Measurements from ENCODE around the gene METTL13. TPM values are rescaled to one million over a fixed set of nuclear protein-coding genes. Genes with fewer than 3 reads are reported as not detected.

The METTL13 gene, protein sequence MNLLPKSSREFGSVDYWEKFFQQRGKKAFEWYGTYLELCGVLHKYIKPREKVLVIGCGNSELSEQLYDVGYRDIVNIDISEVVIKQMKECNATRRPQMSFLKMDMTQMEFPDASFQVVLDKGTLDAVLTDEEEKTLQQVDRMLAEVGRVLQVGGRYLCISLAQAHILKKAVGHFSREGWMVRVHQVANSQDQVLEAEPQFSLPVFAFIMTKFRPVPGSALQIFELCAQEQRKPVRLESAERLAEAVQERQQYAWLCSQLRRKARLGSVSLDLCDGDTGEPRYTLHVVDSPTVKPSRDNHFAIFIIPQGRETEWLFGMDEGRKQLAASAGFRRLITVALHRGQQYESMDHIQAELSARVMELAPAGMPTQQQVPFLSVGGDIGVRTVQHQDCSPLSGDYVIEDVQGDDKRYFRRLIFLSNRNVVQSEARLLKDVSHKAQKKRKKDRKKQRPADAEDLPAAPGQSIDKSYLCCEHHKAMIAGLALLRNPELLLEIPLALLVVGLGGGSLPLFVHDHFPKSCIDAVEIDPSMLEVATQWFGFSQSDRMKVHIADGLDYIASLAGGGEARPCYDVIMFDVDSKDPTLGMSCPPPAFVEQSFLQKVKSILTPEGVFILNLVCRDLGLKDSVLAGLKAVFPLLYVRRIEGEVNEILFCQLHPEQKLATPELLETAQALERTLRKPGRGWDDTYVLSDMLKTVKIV
- total RNA-seq, result 10 to 100 TPM in 4 of 6 donors, 1 to 10 TPM in 2; 7.2 to 16.6 (median 10.2) TPM
- polyA plus RNA-seq, result 1 to 10 TPM; 5.2 to 9.8 TPM

DNA sequence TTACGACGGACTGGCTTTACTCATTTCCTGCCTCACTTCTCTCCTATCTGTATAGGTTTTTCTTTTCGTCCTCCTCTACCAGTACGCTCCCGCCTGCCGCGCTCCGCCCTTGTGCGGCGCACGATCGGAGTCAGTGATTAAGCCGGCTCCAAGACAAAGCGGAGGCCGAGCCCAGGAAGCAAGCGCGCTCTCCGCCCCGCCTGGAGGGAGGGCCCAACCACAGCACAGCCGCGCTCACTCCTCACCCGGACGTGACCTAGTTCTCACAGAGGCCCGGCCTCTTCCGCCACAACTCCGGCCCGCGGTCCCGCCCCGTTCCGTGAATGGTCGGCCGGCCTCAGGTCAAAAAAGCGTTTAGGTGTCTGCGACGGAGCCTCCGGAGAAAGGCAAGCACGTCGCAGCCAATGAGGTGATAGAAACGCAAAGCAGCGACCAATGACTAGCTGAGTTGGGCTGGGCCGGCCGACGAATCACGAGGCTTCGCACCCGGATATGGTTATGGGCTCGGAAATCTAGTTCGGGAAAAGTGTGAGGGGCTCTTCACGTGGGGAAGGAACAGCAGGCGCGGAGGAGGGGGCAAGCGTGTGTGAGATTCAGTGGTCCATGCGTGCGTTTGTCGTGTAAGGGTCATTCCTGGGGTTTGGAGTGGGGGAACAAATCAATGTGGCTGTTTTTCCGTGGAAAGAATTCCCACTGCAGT lies at the start of gene METTL13:
TSS of gene METTL13 (plus strand) at position 485 of the 700 bp plus-strand sequence. CDS start 308 bp downstream, outside the sequence.
- Histone ChIP-seq H3K36me3 (peaks cover 0 to 4% (median 3%) of the 10 kb centered on the region in 3 donors), H3K4me3 (peak within 1 kb of the TSS; percentile 63 to 79 (median 70)), H3K27ac (peak within 1 kb of the TSS; percentile 75 to 82 (median 77)), H3K9me3 (no peaks in the 10 kb centered on the region), H3K27me3 (no peaks in the 10 kb centered on the region), H3K4me1 (peaks cover 4 to 19% (median 5%) of the 10 kb centered on the region in 3 donors)
- 0% methylated on average over 57 of the region's 57 CpGs for WGBS, 2 donors
- DNase-seq (peak; percentile 96 to 99 (median 98)), ATAC-seq (peak; percentile 98 to 99 (median 98)), FAIRE-seq (peak; percentile 98)
- TF ChIP-seq, protein P1, sequence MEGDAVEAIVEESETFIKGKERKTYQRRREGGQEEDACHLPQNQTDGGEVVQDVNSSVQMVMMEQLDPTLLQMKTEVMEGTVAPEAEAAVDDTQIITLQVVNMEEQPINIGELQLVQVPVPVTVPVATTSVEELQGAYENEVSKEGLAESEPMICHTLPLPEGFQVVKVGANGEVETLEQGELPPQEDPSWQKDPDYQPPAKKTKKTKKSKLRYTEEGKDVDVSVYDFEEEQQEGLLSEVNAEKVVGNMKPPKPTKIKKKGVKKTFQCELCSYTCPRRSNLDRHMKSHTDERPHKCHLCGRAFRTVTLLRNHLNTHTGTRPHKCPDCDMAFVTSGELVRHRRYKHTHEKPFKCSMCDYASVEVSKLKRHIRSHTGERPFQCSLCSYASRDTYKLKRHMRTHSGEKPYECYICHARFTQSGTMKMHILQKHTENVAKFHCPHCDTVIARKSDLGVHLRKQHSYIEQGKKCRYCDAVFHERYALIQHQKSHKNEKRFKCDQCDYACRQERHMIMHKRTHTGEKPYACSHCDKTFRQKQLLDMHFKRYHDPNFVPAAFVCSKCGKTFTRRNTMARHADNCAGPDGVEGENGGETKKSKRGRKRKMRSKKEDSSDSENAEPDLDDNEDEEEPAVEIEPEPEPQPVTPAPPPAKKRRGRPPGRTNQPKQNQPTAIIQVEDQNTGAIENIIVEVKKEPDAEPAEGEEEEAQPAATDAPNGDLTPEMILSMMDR (IDR thresholded peaks at IDR 0.05), result no peak
- intact Hi-C loops (cut with DNase I), result no loop called here

DNA sequence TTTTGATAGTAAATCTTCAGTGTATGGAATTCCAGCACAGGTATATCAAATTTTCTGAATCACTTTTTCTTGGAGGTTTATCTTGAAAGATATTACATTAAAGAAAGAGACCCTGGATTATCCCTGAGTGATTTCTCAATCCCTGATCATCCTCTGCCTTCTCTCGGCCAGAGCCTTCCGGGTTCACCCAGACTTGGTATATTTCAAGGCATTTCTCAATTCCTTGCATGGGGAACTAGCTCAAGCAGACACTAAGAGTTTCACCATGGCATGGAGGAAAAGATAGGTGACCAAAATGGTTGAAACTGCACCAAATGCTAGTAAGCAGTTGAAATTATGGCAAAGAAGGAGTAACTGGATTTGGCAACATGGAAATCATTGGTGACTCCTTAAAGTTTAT lies 45.3 kb upstream of the METTL13 start:
- WGBS, 2 donors, result 97 to 100% methylated on average over 2 of the region's 2 CpGs
- Histone ChIP-seq H3K27ac (no peak overlapping the region), H3K36me3 (peaks cover 3 to 10% (median 6%) of the 10 kb centered on the region in 3 donors), H3K4me3 (no peak overlapping the region), H3K27me3 (no peaks in the 10 kb centered on the region), H3K9me3 (no peaks in the 10 kb centered on the region), H3K4me1 (peaks cover 0 to 17% (median 11%) of the 10 kb centered on the region in 3 donors)
- DNase-seq, result no peak
- no peak for ATAC-seq
- TF ChIP-seq, protein P1 (IDR thresholded peaks at IDR 0.05), result no peak
- no peak for FAIRE-seq
- intact Hi-C loops (cut with DNase I), result no loop called here

DNA sequence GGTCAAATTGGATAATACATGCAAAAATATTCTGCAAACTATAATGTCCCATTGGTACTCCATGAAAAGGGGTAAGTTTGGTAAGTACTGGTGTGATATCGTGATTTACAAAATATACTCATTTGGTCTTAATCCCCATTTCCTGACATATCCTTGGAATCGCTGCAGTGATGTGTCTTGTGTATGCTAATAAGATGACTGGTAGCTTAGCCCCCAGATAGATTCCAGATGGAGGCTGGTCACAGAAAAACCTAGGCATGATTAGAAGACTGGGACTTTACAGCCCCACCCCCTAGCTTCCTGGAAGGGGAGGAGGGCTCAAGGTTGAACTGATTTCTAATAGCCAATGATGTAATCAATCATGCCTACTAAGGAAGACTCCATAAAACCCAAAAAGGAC lies 42.5 kb upstream of the METTL13 start:
- H3K27me3 ChIP-seq, result no peaks in the 10 kb centered on the region
- intact Hi-C loops (cut with DNase I), result no loop called here
- peaks cover 0 to 26% (median 11%) of the 10 kb centered on the region in 3 donors for H3K4me1 ChIP-seq
- ATAC-seq (no peak), FAIRE-seq (no peak), DNase-seq (no peak)
- no peaks in the 10 kb centered on the region for H3K9me3 ChIP-seq
- TF ChIP-seq, protein P1 (IDR thresholded peaks at IDR 0.05), result no peak
- peaks cover 3 to 10% (median 3%) of the 10 kb centered on the region in 3 donors for H3K36me3 ChIP-seq
- H3K4me3 ChIP-seq, result no peak overlapping the region
- no peak overlapping the region for H3K27ac ChIP-seq
- 91 to 93% methylated on average over 2 of the region's 2 CpGs for WGBS, 2 donors

DNA sequence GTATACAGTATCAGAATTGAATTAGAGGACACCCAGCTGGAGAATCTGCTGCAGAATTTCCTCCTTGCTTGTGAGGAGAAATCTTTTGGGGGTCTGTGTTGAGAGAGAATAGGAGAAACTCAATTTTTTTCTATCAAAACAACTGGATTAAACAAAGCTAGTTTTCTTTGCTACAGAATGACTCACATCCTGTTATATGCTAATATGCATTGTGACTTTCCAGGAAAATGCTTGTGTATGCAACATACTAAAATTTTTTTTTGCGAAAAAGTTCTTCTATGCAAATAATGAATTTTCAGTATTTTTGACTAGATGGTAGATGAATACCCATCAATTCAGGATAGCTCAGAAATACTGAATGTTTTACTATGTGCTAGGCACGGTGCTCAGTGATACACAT lies 41.8 kb upstream of the METTL13 start:
- no peaks in the 10 kb centered on the region for H3K9me3 ChIP-seq
- TF ChIP-seq, protein P1 (IDR thresholded peaks at IDR 0.05), result no peak
- WGBS, 2 donors, result 89 to 91% methylated on average over 2 of the region's 2 CpGs
- no peak overlapping the region for H3K4me3 ChIP-seq
- FAIRE-seq (no peak), DNase-seq (no peak), ATAC-seq (no peak)
- no peak overlapping the region for H3K27ac ChIP-seq
- peaks cover 3 to 10% (median 3%) of the 10 kb centered on the region in 3 donors for H3K36me3 ChIP-seq
- no peaks in the 10 kb centered on the region for H3K27me3 ChIP-seq
- intact Hi-C loops (cut with DNase I), result no loop called here
- peaks cover 0 to 26% (median 11%) of the 10 kb centered on the region in 3 donors for H3K4me1 ChIP-seq

All from pancreas (tissue), 10 donors.